T-cell (primary cell): ENCODE measurements around the gene ACY1. TPM values are rescaled to one million over a fixed set of nuclear protein-coding genes. Genes with fewer than 3 reads are reported as not detected.

Experiments
- ATAC-seq, 4 experiments: fragments of 200-7000 bp in 3 of 4; fragments of 150-1000 bp in 1 of 4; cut with Tn5 transposase; replicated peaks in 1 of 4; 1 replicate in 3 of 4; 2 replicates in 1 of 4; pipeline ENCODE4 v1.10.0; 2021; ENCODE audit warnings: moderate library complexity in 3 of 4, mild to moderate bottlenecking in 2 of 4, moderate number of reproducible peaks in 1 of 4
- CTCF ChIA-PET, 2 donors: fragments of 300-600 bp; sonication (Branson Sonifier 250); formaldehyde crosslinking; loops; one replicate each; lab custom pipeline; 2022; ENCODE audit warnings: antibody characterized with exemption in 2 of 2; lab: Charles Lee
- POLR2A ChIA-PET, 2 donors: fragments of 300-600 bp; sonication (Branson Sonifier 250); formaldehyde crosslinking; loops; one replicate each; lab custom pipeline; 2022; ENCODE audit warnings: antibody characterized with exemption in 2 of 2; lab: Charles Lee
- DNase-seq, 35 experiments: peaks; one replicate each; pipeline versions ENCODE4 v3.0.0 to v3.0.0-alpha.2; 2013 to 2023
- H3K27ac ChIP-seq: one replicate; pipeline ENCODE4 v1.5.1; 2013; ENCODE audit warnings: low read length
- H3K27me3 ChIP-seq, 2 experiments: replicated peaks in 1 of 2; 1 replicate in 1 of 2; 2 replicates in 1 of 2; pipeline versions ENCODE4 v1.6.1 to v1.7.0; 2013; ENCODE audit warnings: low read length in 1 of 2, mixed read lengths in 1 of 2; ENCODE audit not compliant: control insufficient read depth in 2 of 2, insufficient read depth in 2 of 2; ENCODE audit errors: extremely low read depth in 1 of 2
- H3K36me3 ChIP-seq, 2 donors: 1 replicate in 1 of 2; 2 replicates in 1 of 2; pipeline versions ENCODE4 v1.6.1 to v1.7.0; 2013; ENCODE audit warnings: low read length in 1 of 2; ENCODE audit not compliant: control insufficient read depth in 2 of 2, insufficient read depth in 1 of 2; ENCODE audit errors: extremely low read depth in 1 of 2
- H3K4me1 ChIP-seq, 2 experiments: 1 replicate in 1 of 2; 2 replicates in 1 of 2; pipeline versions ENCODE4 v1.6.1 to v1.7.0; 2013; ENCODE audit warnings: low read length in 2 of 2, mixed read lengths in 1 of 2; ENCODE audit not compliant: insufficient read depth in 2 of 2, control insufficient read depth in 1 of 2; ENCODE audit errors: extremely low read depth in 1 of 2
- H3K4me3 ChIP-seq, 2 donors: 1 replicate in 1 of 2; 2 replicates in 1 of 2; pipeline versions ENCODE4 v1.5.1 to v1.7.0; 2013; ENCODE audit warnings: mild to moderate bottlenecking in 2 of 2, low read length in 1 of 2, moderate library complexity in 1 of 2; ENCODE audit not compliant: control insufficient read depth in 1 of 2; ENCODE audit errors: extremely low read depth in 1 of 2
- H3K9me3 ChIP-seq: 2 replicates; pipeline ENCODE4 v1.7.0; 2013
- H3K27ac Mint-ChIP-seq, 2 donors: one replicate each; pipeline ENCODE4 v1.8.0; 2020 to 2021; ENCODE audit warnings: mild to moderate bottlenecking in 2 of 2, mixed read lengths in 2 of 2
- H3K27me3 Mint-ChIP-seq, 2 donors: one replicate each; pipeline ENCODE4 v1.8.0; 2021 to 2022; ENCODE audit warnings: mixed read lengths in 2 of 2
- H3K36me3 Mint-ChIP-seq: one replicate; pipeline ENCODE4 v1.8.0; 2021; ENCODE audit warnings: mixed read lengths
- H3K4me1 Mint-ChIP-seq, 3 donors: one replicate each; pipeline ENCODE4 v1.8.0; 2020 to 2022; ENCODE audit warnings: mixed read lengths in 3 of 3, mild to moderate bottlenecking in 1 of 3
- H3K4me3 Mint-ChIP-seq, 3 donors: one replicate each; pipeline ENCODE4 v1.8.0; 2020 to 2022; ENCODE audit warnings: mild to moderate bottlenecking in 3 of 3, mixed read lengths in 3 of 3, moderate library complexity in 3 of 3
- H3K9me3 Mint-ChIP-seq, 3 donors: one replicate each; pipeline ENCODE4 v1.8.0; 2020 to 2022; ENCODE audit warnings: mixed read lengths in 3 of 3
- WGBS: methylation state at CpG from one replicate; pipeline ENCODE4 v1.1.5; 2013; ENCODE audit warnings: missing lambda C conversion rate; ENCODE audit not compliant: insufficient coverage; 5-methylcytosine and 5-hydroxymethylcytosine counted together
- total RNA-seq, 35 experiments: library from RNA in 6 of 35; stranded (reverse) in 6 of 35; fragments of 120-200 nt in 1 of 35; gene quantifications; one replicate each; pipeline versions ENCODE4 v1.2.1 to v1.2.4 and lab custom pipeline; 2013 to 2026

Gene ACY1
- total RNA-seq, 5 donors from 2014 or later (not counting 1 experiment from before 2014, with no cell fraction given), result 6.2 to 19.0 (median 13.3) TPM

GRCh38 chr3:51978143-51978502, 5.2 kb upstream of the ACY1 start:
- Mint-ChIP-seq H3K27ac (peak overlapping the region in 1 of 2 donors; percentile 52), H3K36me3 (no peaks in the 10 kb centered on the region), H3K9me3 (no peaks in the 10 kb centered on the region), H3K4me1 (peaks cover 50 to 68% (median 52%) of the 10 kb centered on the region in 3 donors), H3K4me3 (no peak overlapping the region), H3K27me3 (no peaks in the 10 kb centered on the region)
- Histone ChIP-seq H3K4me3 (no peak overlapping the region), H3K4me1 (peaks cover 16 to 67% of the 10 kb centered on the region in 2 experiments), H3K36me3 (peaks cover 2% of the 10 kb centered on the region in 2 donors), H3K27me3 (no peaks in the 10 kb centered on the region), H3K27ac (no peak overlapping the region), H3K9me3 (no peaks in the 10 kb centered on the region)
- POLR2A ChIA-PET, result interaction anchor here in 1 of 2 donors (0.5 kb wide), 1 partner anchor 610 kb away, joined by 3 read pairs; no protein-coding TSS in a partner anchor
- WGBS, result 92% methylated on average over 3 of the region's 4 CpGs
- CTCF ChIA-PET, result no interaction called here
- ATAC-seq (no peak), DNase-seq (no peak)

- no peaks in the 10 kb centered on the region for H3K27me3 ChIP-seq
- H3K9me3 ChIP-seq, result no peaks in the 10 kb centered on the region
- Mint-ChIP-seq H3K27ac (no peak overlapping the region), H3K36me3 (no peaks in the 10 kb centered on the region), H3K27me3 (no peaks in the 10 kb centered on the region), H3K4me1 (peaks cover 46 to 48% (median 48%) of the 10 kb centered on the region in 3 donors), H3K4me3 (no peak overlapping the region), H3K9me3 (no peaks in the 10 kb centered on the region)
- no peak for ATAC-seq
- peaks cover 8 to 59% of the 10 kb centered on the region in 2 experiments for H3K4me1 ChIP-seq
- H3K27ac ChIP-seq, result no peak overlapping the region
- CTCF ChIA-PET, result no interaction called here
- no peak overlapping the region for H3K4me3 ChIP-seq
- H3K36me3 ChIP-seq, result peaks cover 2% of the 10 kb centered on the region in 2 donors
- DNase-seq, result no peak
- POLR2A ChIA-PET, result no interaction called here
- no CpG with 5 or more reads among the region's 10 CpGs for WGBS
Measured at GRCh38 chr3:51980253-51980652, 3.1 kb upstream of the ACY1 start.

- Mint-ChIP-seq H3K27me3 (no peaks in the 10 kb centered on the region), H3K9me3 (no peaks in the 10 kb centered on the region), H3K4me1 (peaks cover 29 to 32% (median 29%) of the 10 kb centered on the region in 3 donors), H3K36me3 (no peaks in the 10 kb centered on the region), H3K27ac (peak overlapping the region; percentile 96 to 97), H3K4me3 (peak overlapping the region; percentile 85 to 95 (median 89))
- peak overlapping the region; percentile 69 to 72 for H3K4me3 ChIP-seq
- peak overlapping the region; percentile 65 for H3K27ac ChIP-seq
- no peaks in the 10 kb centered on the region for H3K9me3 ChIP-seq
- H3K4me1 ChIP-seq, result peaks cover 4 to 39% of the 10 kb centered on the region in 2 experiments
- H3K27me3 ChIP-seq, result no peaks in the 10 kb centered on the region
- DNase-seq (peak in 5 of 35 experiments; percentile 12 to 50 (median 20)), ATAC-seq (peak; percentile 4 to 34 (median 20))
- H3K36me3 ChIP-seq, result peaks cover 2% of the 10 kb centered on the region in 2 donors
- ChIA-PET CTCF (interaction anchor here (0.5 to 1.8 kb wide), 5 partner anchors 8 to 14 kb away, joined by 3 to 16 read pairs (median 3); partner anchors contain the start of gene ABHD14B (in 1 of the 2)), POLR2A (interaction anchor here in 1 of 2 donors (0.6 to 1.7 kb wide), 3 partner anchors 13 to 608 kb away, joined by 3 to 5 read pairs (median 3); partner anchors contain the start of gene RPL29)
- WGBS, result 10% methylated on average over 3 of the region's 4 CpGs
Measured at GRCh38 chr3:51982352-51982837, 940 bp upstream of the ACY1 start.

- peak overlapping the region; percentile 85 to 95 (median 89) for H3K4me3 Mint-ChIP-seq
- ChIA-PET POLR2A (interaction anchor here in 1 of 2 donors (1.7 kb wide), 1 partner anchor 12 kb away, joined by 5 read pairs; the partner anchor contains the start of gene RPL29), CTCF (interaction anchor here in 1 of 2 donors (0.7 to 1.8 kb wide), 4 partner anchors 10 to 950 kb away, joined by 3 to 16 read pairs (median 5); partner anchors contain the start of genes ABHD14B, PARP3, POC1A and RRP9)
- H3K4me1 Mint-ChIP-seq, result peaks cover 20 to 26% (median 25%) of the 10 kb centered on the region in 3 donors
- peak overlapping the region; percentile 69 to 72 for H3K4me3 ChIP-seq
- H3K27me3 ChIP-seq, result no peaks in the 10 kb centered on the region
- ATAC-seq (no peak), DNase-seq (no peak)
- H3K36me3 ChIP-seq, result peaks cover 2% of the 10 kb centered on the region in 2 donors
- H3K27ac Mint-ChIP-seq, result peak overlapping the region; percentile 91 to 97
- H3K4me1 ChIP-seq, result peaks cover 4 to 32% of the 10 kb centered on the region in 2 experiments
- 87% methylated on average over 19 of the region's 22 CpGs for WGBS
- H3K27ac ChIP-seq, result peak overlapping the region; percentile 79
- H3K36me3 Mint-ChIP-seq, result no peaks in the 10 kb centered on the region
- no peaks in the 10 kb centered on the region for H3K9me3 Mint-ChIP-seq
- no peaks in the 10 kb centered on the region for H3K27me3 Mint-ChIP-seq
- H3K9me3 ChIP-seq, result no peaks in the 10 kb centered on the region
Measured at GRCh38 chr3:51983578-51984268, 388 bp downstream of the ACY1 start.

- no peaks in the 10 kb centered on the region for H3K27me3 Mint-ChIP-seq
- H3K4me1 ChIP-seq, result peaks cover 4 to 32% of the 10 kb centered on the region in 2 experiments
- H3K27me3 ChIP-seq, result no peaks in the 10 kb centered on the region
- ChIA-PET CTCF (interaction anchor here in 1 of 2 donors (0.7 to 1.8 kb wide), 2 partner anchors 11 to 951 kb away, joined by 4 to 16 read pairs; partner anchors contain the start of gene ABHD14B), POLR2A (no interaction called here)
- peak overlapping the region; percentile 79 for H3K27ac ChIP-seq
- H3K9me3 Mint-ChIP-seq, result no peaks in the 10 kb centered on the region
- H3K36me3 Mint-ChIP-seq, result no peaks in the 10 kb centered on the region
- H3K9me3 ChIP-seq, result no peaks in the 10 kb centered on the region
- peaks cover 2% of the 10 kb centered on the region in 2 donors for H3K36me3 ChIP-seq
- ATAC-seq, result no peak
- peaks cover 24 to 30% (median 25%) of the 10 kb centered on the region in 3 donors for H3K4me1 Mint-ChIP-seq
- no peak overlapping the region for H3K4me3 ChIP-seq
- peak overlapping the region; percentile 70 to 97 for H3K27ac Mint-ChIP-seq
- H3K4me3 Mint-ChIP-seq, result peak overlapping the region; percentile 85 to 95 (median 89)
- DNase-seq, result no peak
Measured at GRCh38 chr3:51984269-51984647, 923 bp downstream of the ACY1 start.

GRCh38 chr3:51985063-51985462, 1.7 kb downstream of the ACY1 start:
- ChIA-PET POLR2A (no interaction called here), CTCF (no interaction called here)
- WGBS, result 92% methylated on average over 2 of the region's 6 CpGs
- Mint-ChIP-seq H3K27ac (peak overlapping the region; percentile 70 to 77), H3K9me3 (no peaks in the 10 kb centered on the region), H3K36me3 (no peaks in the 10 kb centered on the region), H3K4me3 (peak overlapping the region in 1 of 3 donors; percentile 54), H3K27me3 (no peaks in the 10 kb centered on the region), H3K4me1 (peaks cover 24 to 30% (median 25%) of the 10 kb centered on the region in 3 donors)
- peaks cover 2% of the 10 kb centered on the region in 2 donors for H3K36me3 ChIP-seq
- no peak overlapping the region for H3K4me3 ChIP-seq
- no peak overlapping the region for H3K27ac ChIP-seq
- H3K9me3 ChIP-seq, result no peaks in the 10 kb centered on the region
- no peak for DNase-seq
- ATAC-seq, result no peak
- H3K4me1 ChIP-seq, result peaks cover 4 to 32% of the 10 kb centered on the region in 2 experiments
- H3K27me3 ChIP-seq, result no peaks in the 10 kb centered on the region
